Measurements from ENCODE around the gene SLC25A45. TPM values are rescaled to one million over a fixed set of nuclear protein-coding genes. Genes with fewer than 3 reads are reported as not detected.
A peak's percentile ranks its signal among the peaks of the same experiment; 100 is the strongest.

The SLC25A45 gene
- total and polyA plus RNA-seq, 2 donors (not counting 1 experiment from before 2014, with no cell fraction given): 0.52 to 1.5 TPM

- peak; percentile 58 to 83 for DNase-seq (ENCODE audit: low read depth in 2 of 2)
- H2AFZ ChIP-seq (ENCODE audit: low read length): no peak overlapping the region
- H3K27me3 ChIP-seq (ENCODE audit: control insufficient read depth, insufficient read depth, low read length): no peaks in the 10 kb centered on the region
Measured at GRCh38 chr11:65381716-65382032, 772 bp downstream of the SLC25A45 start.

GRCh38 chr11:65380460-65381119 is 1.9 kb downstream of the SLC25A45 start:
- Histone ChIP-seq H3K4me2 (ENCODE audit: extremely low read depth, insufficient read depth, low read length) (no peak overlapping the region), H3K27me3 (ENCODE audit: control insufficient read depth, insufficient read depth, low read length) (no peaks in the 10 kb centered on the region), H3K27ac (ENCODE audit: insufficient read depth, low read length) (no peak overlapping the region), H3K4me1 (ENCODE audit: control insufficient read depth, extremely low read depth, insufficient read depth, low read length) (peaks cover 30% of the 10 kb centered on the region), H2AFZ (ENCODE audit: low read length) (no peak overlapping the region), H3K9ac (ENCODE audit: insufficient read depth, low read length) (no peak overlapping the region), H3K9me3 (ENCODE audit: control insufficient read depth, insufficient read depth, low read depth, low read length) (no peaks in the 10 kb centered on the region), H3K79me2 (ENCODE audit: control insufficient read depth, insufficient read depth, low read length) (no peaks in the 10 kb centered on the region), H3K4me3 (replicated peaks in 1 of 4; ENCODE audit: control extremely low read depth in 1 of 4, insufficient read depth in 1 of 4, low read depth in 3 of 4, low read length in 4 of 4) (no peak overlapping the region), H4K20me1 (ENCODE audit: control insufficient read depth, extremely low read depth, insufficient read depth, low read length) (no peaks in the 10 kb centered on the region), H3K36me3 (ENCODE audit: control insufficient read depth, insufficient read depth, low read length) (no peaks in the 10 kb centered on the region)
- TF ChIP-seq CTCF (conservative IDR thresholded peaks at IDR 0.05 in 1 of 2, IDR thresholded peaks at IDR 0.05 in 1 of 2; ENCODE audit: low read depth in 1 of 2, low read length in 2 of 2): no peak
- no peak for TF ChIP-seq EZH2 (IDR thresholded peaks at IDR 0.05; ENCODE audit: low read length, missing control alignments)
- DNase-seq (ENCODE audit: low read depth in 2 of 2): no peak

More at GRCh38 chr11:65381716-65382032, 772 bp downstream of the SLC25A45 start:
- Histone ChIP-seq H3K79me2 (ENCODE audit: control insufficient read depth, insufficient read depth, low read length) (peaks cover 1% of the 10 kb centered on the region), H4K20me1 (ENCODE audit: control insufficient read depth, extremely low read depth, insufficient read depth, low read length) (no peaks in the 10 kb centered on the region), H3K4me1 (ENCODE audit: control insufficient read depth, extremely low read depth, insufficient read depth, low read length) (peaks cover 32% of the 10 kb centered on the region), H3K27ac (ENCODE audit: insufficient read depth, low read length) (peak overlapping the region; percentile 97), H3K4me3 (replicated peaks in 1 of 4; ENCODE audit: control extremely low read depth in 1 of 4, insufficient read depth in 1 of 4, low read depth in 3 of 4, low read length in 4 of 4) (peak overlapping the region in 2 of 4 experiments; percentile 32 to 54), H3K36me3 (ENCODE audit: control insufficient read depth, insufficient read depth, low read length) (no peaks in the 10 kb centered on the region), H3K4me2 (ENCODE audit: extremely low read depth, insufficient read depth, low read length) (peak overlapping the region; percentile 63), H3K9ac (ENCODE audit: insufficient read depth, low read length) (peak overlapping the region; percentile 77), H3K9me3 (ENCODE audit: control insufficient read depth, insufficient read depth, low read depth, low read length) (no peaks in the 10 kb centered on the region)
- TF ChIP-seq CTCF (conservative IDR thresholded peaks at IDR 0.05 in 1 of 2, IDR thresholded peaks at IDR 0.05 in 1 of 2; ENCODE audit: low read depth in 1 of 2, low read length in 2 of 2): no peak
- TF ChIP-seq EZH2 (IDR thresholded peaks at IDR 0.05; ENCODE audit: low read length, missing control alignments): no peak

- no peak overlapping the region for H3K27ac ChIP-seq (ENCODE audit: insufficient read depth, low read length)
- H3K27me3 ChIP-seq (ENCODE audit: control insufficient read depth, insufficient read depth, low read length): no peaks in the 10 kb centered on the region
- peaks cover 25% of the 10 kb centered on the region for H3K4me1 ChIP-seq (ENCODE audit: control insufficient read depth, extremely low read depth, insufficient read depth, low read length)
- no peak for DNase-seq (ENCODE audit: low read depth in 2 of 2)
- no peaks in the 10 kb centered on the region for H4K20me1 ChIP-seq (ENCODE audit: control insufficient read depth, extremely low read depth, insufficient read depth, low read length)
- H3K4me3 ChIP-seq (replicated peaks in 1 of 4; ENCODE audit: control extremely low read depth in 1 of 4, insufficient read depth in 1 of 4, low read depth in 3 of 4, low read length in 4 of 4): no peak overlapping the region
- no peak overlapping the region for H2AFZ ChIP-seq (ENCODE audit: low read length)
- no peaks in the 10 kb centered on the region for H3K36me3 ChIP-seq (ENCODE audit: control insufficient read depth, insufficient read depth, low read length)
- TF ChIP-seq EZH2 (IDR thresholded peaks at IDR 0.05; ENCODE audit: low read length, missing control alignments) (no peak), CTCF (conservative IDR thresholded peaks at IDR 0.05 in 1 of 2, IDR thresholded peaks at IDR 0.05 in 1 of 2; ENCODE audit: low read depth in 1 of 2, low read length in 2 of 2) (no peak)
- no peaks in the 10 kb centered on the region for H3K9me3 ChIP-seq (ENCODE audit: control insufficient read depth, insufficient read depth, low read depth, low read length)
- H3K4me2 ChIP-seq (ENCODE audit: extremely low read depth, insufficient read depth, low read length): no peak overlapping the region
- no peaks in the 10 kb centered on the region for H3K79me2 ChIP-seq (ENCODE audit: control insufficient read depth, insufficient read depth, low read length)
- H3K9ac ChIP-seq (ENCODE audit: insufficient read depth, low read length): no peak overlapping the region
Measured at GRCh38 chr11:65379698-65380459, 2.6 kb downstream of the SLC25A45 start.
